ENCODE results near the gene SYT14. TPM values are rescaled to one million over a fixed set of nuclear protein-coding genes. Genes with fewer than 3 reads are reported as not detected.
"Not testable (repeated sequence)": the region's sequence is repeated elsewhere in the genome, so short reads cannot be mapped to it uniquely, and the experiment has no call there.

Gene SYT14
- 1.4 and 1.7 TPM in 2 replicates for total RNA-seq (2014; rRNA removed; shearing (Covaris generic))
- 0.44 and 0.55 TPM in 2 replicates for polyA plus RNA-seq (2016; fragmentation: Nextera tagmentation; extraction: Ambion mirVana)

- H2AFZ ChIP-seq, result peak within 1 kb of the TSS; percentile 81
- peak; percentile 72 for DNase-seq
- H3K36me3 ChIP-seq (ENCODE audit: low read depth), result no peaks in the 10 kb centered on the region
- peak within 1 kb of the TSS; percentile 75 for H3K4me3 ChIP-seq
- H3F3A ChIP-seq (ENCODE audit: insufficient read depth), result no peaks in the 10 kb centered on the region
- WGBS, 2 experiments (ENCODE audit: low coverage in 1 of 2, low lambda C conversion rate in 2 of 2, missing lambda C conversion rate in 2 of 2), result 4 to 6% methylated on average over 47 to 50 of the region's 98 CpGs
- H3K4me1 ChIP-seq (ENCODE audit: insufficient read depth), result no peaks in the 10 kb centered on the region
- 0 out of 2 replicates have a peak, but pooled peaks cover 20% of the 10 kb centered on the region for H3K27me3 ChIP-seq (replicated peaks; ENCODE audit: insufficient read depth)
- peak within 1 kb of the TSS; percentile 72 for H3K4me2 ChIP-seq (ENCODE audit: unreplicated experiment)
- H3K9ac ChIP-seq, result peak within 1 kb of the TSS; percentile 64
- no peaks in the 10 kb centered on the region for H3K9me3 ChIP-seq (ENCODE audit: low read depth)
- in situ Hi-C loops (cut with MboI), result no loop called here
- no peak within 1 kb of the TSS for H3K27ac ChIP-seq
- H3K79me2 ChIP-seq (ENCODE audit: insufficient read depth), result no peaks in the 10 kb centered on the region
- TF ChIP-seq EZH2phosphoT487 (IDR thresholded peaks at IDR 0.05; ENCODE audit: insufficient read depth, low read depth) (no peak), EZH2 (IDR thresholded peaks at IDR 0.05; ENCODE audit: insufficient read depth, poor library complexity, severe bottlenecking) (peak; percentile 67)
- H4K20me1 ChIP-seq (ENCODE audit: insufficient read depth), result no peaks in the 10 kb centered on the region
- no peaks in the 10 kb centered on the region for H3K9me2 ChIP-seq (ENCODE audit: insufficient read depth)
These were observed at the start of gene SYT14 for GRCh38 chr1:209937996-209938959. Gene SYT14, plus strand, starts transcription at chr1:209938217. Its CDS starts 48 bp downstream, at chr1:209938265.

DNA sequence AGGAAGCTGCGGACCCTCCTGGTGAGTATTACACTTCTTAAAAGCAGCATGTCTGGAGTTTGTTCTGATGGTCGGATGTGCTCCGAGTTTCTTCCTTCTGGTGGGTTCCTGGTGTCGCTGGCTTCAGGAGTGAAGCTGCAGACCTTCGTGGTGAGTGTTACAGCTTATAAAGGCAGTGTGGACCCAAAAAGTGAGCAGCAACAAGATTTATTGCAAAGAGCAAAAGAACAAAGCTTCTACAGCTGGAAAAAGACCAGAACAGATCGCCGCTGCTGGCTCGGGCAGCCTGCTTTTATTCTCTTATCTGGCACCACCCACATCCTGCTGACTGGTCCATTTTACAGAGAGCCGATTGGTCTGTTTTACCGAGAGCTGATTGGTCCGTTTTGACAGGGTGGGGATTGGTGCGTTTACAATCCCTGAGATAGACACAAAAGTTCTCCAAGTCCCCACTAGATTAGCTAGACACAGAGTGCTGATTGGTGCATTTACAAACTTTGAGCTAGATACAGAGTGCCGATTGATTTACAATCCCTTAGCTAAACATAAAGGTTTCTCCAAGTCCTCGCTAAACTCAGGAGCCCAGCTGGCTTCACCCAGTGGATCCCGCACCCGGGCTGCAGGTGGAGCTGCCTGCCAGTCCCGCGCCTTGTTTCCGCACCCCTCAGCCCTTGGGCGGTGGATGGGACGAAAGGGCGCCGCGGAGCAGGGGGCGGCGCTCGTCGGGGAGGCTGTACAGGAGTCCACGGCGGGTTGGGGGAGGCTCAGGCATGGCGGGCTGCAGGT is 49.5 kb upstream of the SYT14 start:
- 63 to 64% methylated on average over 21 to 31 of the region's 31 CpGs for WGBS, 2 experiments (ENCODE audit: low coverage in 1 of 2, low lambda C conversion rate in 2 of 2, missing lambda C conversion rate in 2 of 2)

GRCh38 chr1:209889077-209889418 is 49.0 kb upstream of the SYT14 start:
- WGBS, 2 experiments (ENCODE audit: low coverage in 1 of 2, low lambda C conversion rate in 2 of 2, missing lambda C conversion rate in 2 of 2), result 76 to 81% methylated on average over 7 to 34 of the region's 35 CpGs
- no peak overlapping the region for H3K27ac ChIP-seq
- H4K20me1 ChIP-seq (ENCODE audit: insufficient read depth), result no peaks in the 10 kb centered on the region
- no peaks in the 10 kb centered on the region for H3K27me3 ChIP-seq (replicated peaks; ENCODE audit: insufficient read depth)
- peaks cover 32% of the 10 kb centered on the region for H3F3A ChIP-seq (ENCODE audit: insufficient read depth)
- no peaks in the 10 kb centered on the region for H3K9me3 ChIP-seq (ENCODE audit: low read depth)
- peaks cover 33% of the 10 kb centered on the region for H3K4me1 ChIP-seq (ENCODE audit: insufficient read depth)
- TF ChIP-seq EZH2phosphoT487 (IDR thresholded peaks at IDR 0.05; ENCODE audit: insufficient read depth, low read depth) (no peak), EZH2 (IDR thresholded peaks at IDR 0.05; ENCODE audit: insufficient read depth, poor library complexity, severe bottlenecking) (no peak)
- no peak overlapping the region for H3K4me3 ChIP-seq
- no peak overlapping the region for H3K4me2 ChIP-seq (ENCODE audit: unreplicated experiment)
- no peaks in the 10 kb centered on the region for H3K79me2 ChIP-seq (ENCODE audit: insufficient read depth)
- H2AFZ ChIP-seq, result no peak overlapping the region
- in situ Hi-C loops (cut with MboI), result no loop called here
- H3K9me2 ChIP-seq (ENCODE audit: insufficient read depth), result no peaks in the 10 kb centered on the region
- DNase-seq, result no peak
- no peak overlapping the region for H3K9ac ChIP-seq
- no peaks in the 10 kb centered on the region for H3K36me3 ChIP-seq (ENCODE audit: low read depth)

More for the DNA sequence above, 49.5 kb upstream of the SYT14 start:
- H3K36me3 ChIP-seq (ENCODE audit: low read depth); H3K27ac ChIP-seq; H3K9me2 ChIP-seq (ENCODE audit: insufficient read depth); H3K4me3 ChIP-seq; H3K4me2 ChIP-seq (ENCODE audit: unreplicated experiment); H3K9me3 ChIP-seq (ENCODE audit: low read depth); H3K27me3 ChIP-seq (replicated peaks; ENCODE audit: insufficient read depth); H4K20me1 ChIP-seq (ENCODE audit: insufficient read depth); DNase-seq; in situ Hi-C loops (cut with MboI); H3K79me2 ChIP-seq (ENCODE audit: insufficient read depth); H3K9ac ChIP-seq; H2AFZ ChIP-seq: not testable (repeated sequence)
- peaks cover 38% of the 10 kb centered on the region for H3F3A ChIP-seq (ENCODE audit: insufficient read depth)
- H3K4me1 ChIP-seq (ENCODE audit: insufficient read depth), result peaks cover 39% of the 10 kb centered on the region

- Histone ChIP-seq H3K4me1 (ENCODE audit: insufficient read depth) (peaks cover 28% of the 10 kb centered on the region), H3K9me2 (ENCODE audit: insufficient read depth) (no peaks in the 10 kb centered on the region), H3K27ac (peak overlapping the region; percentile 18; the same call in 1 of the 2 replicates), H2AFZ (no peak overlapping the region), H4K20me1 (ENCODE audit: insufficient read depth) (no peaks in the 10 kb centered on the region), H3K36me3 (ENCODE audit: low read depth) (no peaks in the 10 kb centered on the region), H3K9me3 (ENCODE audit: low read depth) (no peaks in the 10 kb centered on the region), H3K4me2 (ENCODE audit: unreplicated experiment) (peak overlapping the region; percentile 22), H3F3A (ENCODE audit: insufficient read depth) (peaks cover 27% of the 10 kb centered on the region), H3K79me2 (ENCODE audit: insufficient read depth) (no peaks in the 10 kb centered on the region), H3K27me3 (replicated peaks; ENCODE audit: insufficient read depth) (no peaks in the 10 kb centered on the region), H3K4me3 (no peak overlapping the region), H3K9ac (no peak overlapping the region; the same call in 1 of the 2 replicates)
- TF ChIP-seq EZH2phosphoT487 (IDR thresholded peaks at IDR 0.05; ENCODE audit: insufficient read depth, low read depth), result no peak
- no peak for TF ChIP-seq EZH2 (IDR thresholded peaks at IDR 0.05; ENCODE audit: insufficient read depth, poor library complexity, severe bottlenecking)
- DNase-seq, result peak; percentile 50
- 72 to 76% methylated on average over 3 of the region's 3 CpGs for WGBS, 2 experiments (ENCODE audit: low coverage in 1 of 2, low lambda C conversion rate in 2 of 2, missing lambda C conversion rate in 2 of 2)
- in situ Hi-C loops (cut with MboI), result no loop called here
These were observed 47.2 kb upstream of the SYT14 start for GRCh38 chr1:209890641-209891330.

Measured in GM23248 (cell line).